ENCODE data around the gene PANK1. TPM values are rescaled to one million over a fixed set of nuclear protein-coding genes. Genes with fewer than 3 reads are reported as not detected.

The PANK1 gene
- total RNA-seq, 1 donor from 2014 or later = 21.4 TPM

DNA sequence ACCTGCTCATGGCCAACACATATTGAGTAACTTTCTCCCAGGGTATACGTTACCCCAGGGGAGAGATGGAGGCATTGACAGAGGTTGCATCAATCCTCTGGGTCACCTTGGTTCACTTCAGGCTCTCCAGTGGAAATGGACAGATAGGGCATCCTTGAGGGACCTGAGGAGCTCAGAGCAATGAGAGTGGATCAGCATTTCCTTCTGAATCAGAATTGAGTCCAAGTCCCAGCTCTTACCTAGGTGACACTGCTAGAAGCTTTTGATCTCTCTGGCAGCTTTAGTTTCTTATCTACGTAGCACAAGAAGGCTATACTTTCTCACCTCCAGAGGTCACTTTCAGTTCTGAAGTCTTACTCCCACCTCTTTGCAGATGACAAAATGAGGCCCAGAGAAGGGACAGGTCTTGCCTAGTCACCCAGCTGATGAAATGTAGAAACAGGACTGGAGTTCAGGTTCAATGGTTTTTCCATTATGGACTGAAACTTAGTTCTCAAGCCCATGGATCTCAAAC, 35.2 kb downstream of the PANK1 start:
- no peak overlapping the region for H3K27ac ChIP-seq (replicated peaks)
- no peaks in the 10 kb centered on the region for H3K27me3 ChIP-seq (ENCODE audit: low read depth)
- TF ChIP-seq, protein P1, sequence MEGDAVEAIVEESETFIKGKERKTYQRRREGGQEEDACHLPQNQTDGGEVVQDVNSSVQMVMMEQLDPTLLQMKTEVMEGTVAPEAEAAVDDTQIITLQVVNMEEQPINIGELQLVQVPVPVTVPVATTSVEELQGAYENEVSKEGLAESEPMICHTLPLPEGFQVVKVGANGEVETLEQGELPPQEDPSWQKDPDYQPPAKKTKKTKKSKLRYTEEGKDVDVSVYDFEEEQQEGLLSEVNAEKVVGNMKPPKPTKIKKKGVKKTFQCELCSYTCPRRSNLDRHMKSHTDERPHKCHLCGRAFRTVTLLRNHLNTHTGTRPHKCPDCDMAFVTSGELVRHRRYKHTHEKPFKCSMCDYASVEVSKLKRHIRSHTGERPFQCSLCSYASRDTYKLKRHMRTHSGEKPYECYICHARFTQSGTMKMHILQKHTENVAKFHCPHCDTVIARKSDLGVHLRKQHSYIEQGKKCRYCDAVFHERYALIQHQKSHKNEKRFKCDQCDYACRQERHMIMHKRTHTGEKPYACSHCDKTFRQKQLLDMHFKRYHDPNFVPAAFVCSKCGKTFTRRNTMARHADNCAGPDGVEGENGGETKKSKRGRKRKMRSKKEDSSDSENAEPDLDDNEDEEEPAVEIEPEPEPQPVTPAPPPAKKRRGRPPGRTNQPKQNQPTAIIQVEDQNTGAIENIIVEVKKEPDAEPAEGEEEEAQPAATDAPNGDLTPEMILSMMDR (IDR thresholded peaks at IDR 0.05; ENCODE audit: borderline replicate concordance) = no peak
- H3K9me3 ChIP-seq (replicated peaks) = no peaks in the 10 kb centered on the region
- DNase-seq = no peak
- H3K4me1 ChIP-seq = peaks cover 23% of the 10 kb centered on the region
- no peak overlapping the region for H3K4me3 ChIP-seq
- H3K36me3 ChIP-seq = peaks cover 43% of the 10 kb centered on the region
- intact Hi-C loops (cut with micrococcal nuclease) = no loop called here

DNA sequence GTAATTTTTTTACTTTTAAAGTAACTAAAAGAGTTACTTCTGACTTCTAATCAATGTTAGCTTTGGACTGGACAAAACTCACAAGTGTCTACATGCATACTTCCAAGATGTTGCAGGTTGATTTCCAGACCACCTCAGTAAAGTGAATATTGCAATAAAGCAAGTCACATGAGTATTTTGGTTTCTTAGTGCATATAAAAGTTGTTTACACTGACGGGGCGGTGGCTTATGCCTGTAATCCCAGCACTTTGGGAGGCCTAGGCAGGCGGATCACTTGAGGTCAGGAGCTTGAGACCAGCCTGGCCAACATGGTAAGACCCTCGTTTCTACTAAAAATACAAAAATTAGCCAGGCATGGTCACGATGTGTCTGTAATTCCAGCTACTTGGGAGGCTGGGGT, 40.8 kb downstream of the PANK1 start:
- no peak overlapping the region for H3K27ac ChIP-seq (replicated peaks)

DNA sequence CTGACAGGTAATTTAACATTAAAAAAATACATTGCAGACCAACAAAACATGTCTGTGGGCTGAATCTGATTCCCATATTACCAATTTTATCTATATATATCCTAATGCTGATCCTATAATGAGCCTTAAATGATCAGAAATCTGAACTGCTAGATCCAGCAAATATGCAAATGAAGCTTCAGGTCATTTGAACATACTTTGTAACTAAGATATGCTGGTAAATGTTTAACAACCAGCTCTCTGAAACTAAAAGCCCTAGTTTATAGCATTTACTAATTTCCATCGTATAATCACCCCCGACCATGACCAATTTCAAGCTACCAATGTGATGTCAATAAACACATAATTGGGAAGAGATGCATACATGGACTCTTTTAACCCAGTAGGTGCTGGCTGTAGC, 42.1 kb downstream of the PANK1 start:
- no peaks in the 10 kb centered on the region for H3K9me3 ChIP-seq (replicated peaks)

More for the DNA sequence above, 40.8 kb downstream of the PANK1 start:
- H3K4me3 ChIP-seq = no peak overlapping the region
- H3K9me3 ChIP-seq (replicated peaks) = no peaks in the 10 kb centered on the region
- H3K27me3 ChIP-seq (ENCODE audit: low read depth) = no peaks in the 10 kb centered on the region
- H3K4me1 ChIP-seq = peaks cover 24% of the 10 kb centered on the region
- TF ChIP-seq, protein P1 (IDR thresholded peaks at IDR 0.05; ENCODE audit: borderline replicate concordance) = no peak
- intact Hi-C loops (cut with micrococcal nuclease) = no loop called here
- H3K36me3 ChIP-seq = peaks cover 16% of the 10 kb centered on the region
- no peak for DNase-seq

DNA sequence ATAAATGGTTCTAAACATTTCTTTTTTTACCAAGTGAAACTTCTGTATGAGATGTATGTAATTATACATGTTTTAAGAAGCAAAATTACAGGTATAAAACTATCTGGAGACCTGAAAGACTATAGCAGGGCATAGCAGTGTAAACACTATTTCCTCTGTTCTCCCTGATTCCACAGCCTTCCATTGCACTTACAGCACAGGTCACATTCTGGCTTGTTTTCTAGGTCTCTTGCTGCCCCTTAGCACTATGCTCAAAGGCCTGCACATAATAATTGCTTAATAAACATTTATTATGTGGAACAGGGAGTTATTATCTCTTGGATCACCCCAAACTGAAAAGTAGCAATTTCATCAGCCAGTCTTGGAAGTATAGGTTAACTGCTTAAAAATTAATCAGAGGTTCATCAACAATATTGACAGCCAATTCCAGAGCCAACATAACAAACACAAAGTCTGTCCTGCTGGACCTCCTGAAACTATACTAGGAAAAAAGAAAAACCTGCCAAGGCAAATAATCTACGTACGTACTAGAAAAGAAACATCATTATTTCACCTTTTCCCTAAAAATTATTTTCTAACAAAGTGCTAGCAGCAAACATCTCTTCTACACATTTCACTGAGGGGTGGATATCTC, 43.2 kb downstream of the PANK1 start:
- Histone ChIP-seq H3K4me1 (peaks cover 28% of the 10 kb centered on the region), H3K36me3 (peaks cover 19% of the 10 kb centered on the region), H3K4me3 (no peak overlapping the region), H3K9me3 (replicated peaks) (no peaks in the 10 kb centered on the region), H3K27ac (replicated peaks) (no peak overlapping the region), H3K27me3 (ENCODE audit: low read depth) (no peaks in the 10 kb centered on the region)
- intact Hi-C loops (cut with micrococcal nuclease) = no loop called here
- no peak for DNase-seq
- TF ChIP-seq, protein P1 (IDR thresholded peaks at IDR 0.05; ENCODE audit: borderline replicate concordance) = no peak

More for the DNA sequence above, 42.1 kb downstream of the PANK1 start:
- Histone ChIP-seq H3K27ac (replicated peaks) (no peak overlapping the region), H3K4me1 (peaks cover 24% of the 10 kb centered on the region), H3K4me3 (no peak overlapping the region), H3K27me3 (ENCODE audit: low read depth) (no peaks in the 10 kb centered on the region), H3K36me3 (peaks cover 24% of the 10 kb centered on the region)
- intact Hi-C loops (cut with micrococcal nuclease) = no loop called here
- TF ChIP-seq, protein P1 (IDR thresholded peaks at IDR 0.05; ENCODE audit: borderline replicate concordance) = no peak
- DNase-seq = no peak

DNA sequence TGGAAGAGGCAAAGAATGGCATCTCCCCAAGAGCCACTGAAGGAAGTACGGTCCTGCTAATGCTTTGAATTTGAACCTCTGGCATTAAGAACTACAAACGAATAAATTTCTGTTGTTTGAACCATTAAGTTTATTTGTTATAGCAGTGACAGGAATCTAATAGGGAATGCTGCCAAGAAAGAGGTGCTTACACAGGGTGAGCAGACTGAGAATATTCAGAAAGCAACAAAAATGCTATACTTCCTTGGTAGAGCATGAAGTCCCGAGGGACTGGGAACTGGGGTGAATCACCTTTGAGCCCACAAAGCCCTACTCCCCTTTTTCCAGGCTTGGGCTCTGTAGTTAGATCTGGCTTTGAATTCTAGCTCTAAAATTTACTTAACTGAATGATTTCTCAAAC, 45.0 kb downstream of the PANK1 start:
- Histone ChIP-seq H3K27me3 (ENCODE audit: low read depth) (no peaks in the 10 kb centered on the region), H3K36me3 (peaks cover 14% of the 10 kb centered on the region), H3K4me3 (no peak overlapping the region), H3K9me3 (replicated peaks) (no peaks in the 10 kb centered on the region), H3K4me1 (peaks cover 44% of the 10 kb centered on the region), H3K27ac (replicated peaks) (no peak overlapping the region)
- intact Hi-C loops (cut with micrococcal nuclease) = no loop called here
- TF ChIP-seq, protein P1 (IDR thresholded peaks at IDR 0.05; ENCODE audit: borderline replicate concordance) = no peak
- no peak for DNase-seq

All from left ventricle myocardium inferior (tissue), 1 donor.